CD4-positive, alpha-beta T cell treated with Interleukin-17A for 1 hour (primary cell): Measurements from ENCODE around the gene SPARC.

Experiments used
- DNase-seq: peaks from one replicate; pipeline ENCODE4 v3.0.0-alpha.2; 2020

The SPARC gene

GRCh38 chr5:151651997-151652645 lies 34.6 kb downstream of the SPARC start:
- DNase-seq, result peak; percentile 74

DNA sequence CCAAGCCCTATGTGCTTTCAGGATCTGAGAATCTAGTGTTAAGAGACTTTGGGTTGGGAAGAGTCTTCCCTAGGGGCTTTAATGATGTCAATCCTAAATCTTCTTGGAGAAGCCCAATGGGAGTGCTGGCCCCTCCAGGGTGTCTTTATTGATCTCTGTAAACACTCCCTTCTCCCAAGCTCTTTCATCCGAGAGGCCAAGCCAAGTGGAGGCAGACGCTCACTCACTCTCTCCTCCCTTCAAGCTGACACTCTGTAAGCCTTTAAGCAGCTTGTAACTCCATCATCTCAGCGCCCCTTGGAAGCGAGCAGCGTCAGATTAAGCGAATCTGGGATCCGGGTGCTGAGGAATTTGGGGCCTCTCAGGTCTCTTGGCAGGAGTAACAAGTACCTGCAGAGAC lies 37.7 kb downstream of the SPARC start:
- DNase-seq, result no peak

- DNase-seq, result no peak
Measured at GRCh38 chr5:151648089-151648488, 38.6 kb downstream of the SPARC start.

DNA sequence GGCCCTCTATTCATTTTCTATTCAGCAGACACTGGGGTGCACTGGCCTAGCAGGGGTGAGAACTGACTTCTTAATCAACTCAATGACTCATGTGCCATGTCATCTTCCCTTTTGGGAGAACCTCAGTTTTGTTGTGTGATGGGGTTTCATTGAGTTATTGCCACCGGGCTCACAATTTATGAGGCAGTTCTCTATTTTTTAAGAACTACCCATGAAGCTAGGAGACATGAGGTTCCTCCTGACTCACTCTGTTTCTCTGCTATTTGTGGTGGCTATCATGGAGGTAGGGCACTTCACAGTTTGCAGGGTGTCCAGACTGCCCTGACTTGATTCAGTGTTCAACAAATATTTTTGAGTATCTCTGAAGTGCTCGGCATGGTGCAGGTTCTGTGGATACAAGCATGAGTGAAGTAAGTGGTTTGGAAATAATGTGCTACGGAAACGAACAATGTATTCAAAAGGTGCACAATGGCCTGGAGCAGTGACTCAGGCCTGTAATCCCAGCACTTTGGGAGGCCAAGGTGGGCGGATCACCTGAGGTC lies 39.3 kb downstream of the SPARC start:
- DNase-seq, result no peak

- DNase-seq, result no peak
Measured at GRCh38 chr5:151646334-151646733, 40.4 kb downstream of the SPARC start.

DNA sequence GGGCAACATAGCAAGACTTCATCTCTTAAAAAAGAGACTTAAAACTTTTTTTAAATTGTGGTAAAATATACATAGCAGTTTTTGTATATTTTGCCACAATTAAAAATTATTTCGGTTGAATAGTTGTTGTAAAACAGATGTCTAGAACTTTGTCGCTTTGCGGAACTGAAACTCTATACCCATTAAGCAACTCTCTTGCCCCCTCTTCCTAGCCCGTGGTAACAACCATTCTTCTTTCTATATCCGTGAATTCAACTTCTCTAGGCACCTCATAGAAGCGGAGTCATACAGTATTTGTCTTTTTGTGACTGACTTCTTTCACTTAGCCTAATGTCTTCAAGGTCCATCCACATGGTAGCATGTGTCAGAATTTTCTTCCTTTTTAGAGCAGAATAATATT lies 43.3 kb downstream of the SPARC start:
- no peak for DNase-seq

DNA sequence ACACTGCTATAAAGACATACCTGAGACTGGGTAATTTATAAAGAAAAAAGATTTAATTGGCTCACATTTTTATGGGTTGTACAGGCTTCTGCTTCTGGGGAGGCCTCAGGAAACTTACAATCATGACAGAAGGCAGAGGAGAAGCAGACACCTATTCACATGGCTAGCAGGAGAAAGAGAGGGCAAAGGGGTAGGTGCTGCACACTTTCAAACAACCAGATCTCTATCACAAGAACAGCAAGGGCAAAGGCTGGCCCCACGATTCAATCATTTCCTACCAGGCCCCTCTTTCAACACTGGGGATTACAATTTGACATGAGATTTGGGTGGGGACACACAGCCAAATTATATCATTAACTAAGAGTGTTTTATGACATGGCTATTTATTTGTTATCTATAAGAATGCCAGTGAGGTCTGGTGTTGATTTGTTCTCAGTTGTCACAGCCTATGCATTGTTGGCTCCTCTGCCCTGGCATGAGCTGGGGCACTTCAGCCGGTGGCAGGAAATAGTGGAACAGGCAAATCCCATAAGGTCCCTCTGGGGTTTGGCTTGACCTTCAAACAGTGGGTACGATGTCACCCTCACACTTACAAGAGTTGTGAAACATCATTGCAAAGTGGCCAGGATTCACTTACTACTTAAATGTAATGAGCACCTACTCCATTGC lies 44.1 kb downstream of the SPARC start:
- no peak for DNase-seq

GRCh38 chr5:151638619-151639018 lies 48.1 kb downstream of the SPARC start:
- DNase-seq, result no peak

GRCh38 chr5:151637676-151638075 lies 49.0 kb downstream of the SPARC start:
- DNase-seq, result no peak

- no peak for DNase-seq
Measured at GRCh38 chr5:151633892-151634291, 52.8 kb downstream of the SPARC start.

- no peak for DNase-seq
Measured at GRCh38 chr5:151632941-151633340, 53.8 kb downstream of the SPARC start.

DNA sequence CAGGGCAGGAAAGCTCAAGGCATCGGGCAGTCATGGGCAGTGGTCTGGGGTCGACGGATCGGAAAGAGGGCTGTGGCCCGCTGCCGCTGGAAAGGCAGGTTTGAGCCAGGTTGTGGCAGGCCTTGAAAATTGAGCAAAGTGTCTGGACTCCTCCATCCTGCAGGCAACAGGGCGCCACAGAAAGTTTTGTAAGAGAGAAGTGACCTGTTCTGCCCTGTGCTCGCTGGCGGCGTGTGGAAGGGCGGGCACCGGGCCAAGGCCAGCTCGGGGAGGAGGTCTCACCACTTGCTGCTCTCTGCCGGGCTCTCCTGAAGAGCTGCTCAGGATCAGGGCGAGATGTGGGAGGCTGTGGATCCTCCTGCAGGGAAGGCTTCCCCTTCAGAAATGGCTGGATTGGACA lies 54.2 kb downstream of the SPARC start:
- no peak for DNase-seq

DNA sequence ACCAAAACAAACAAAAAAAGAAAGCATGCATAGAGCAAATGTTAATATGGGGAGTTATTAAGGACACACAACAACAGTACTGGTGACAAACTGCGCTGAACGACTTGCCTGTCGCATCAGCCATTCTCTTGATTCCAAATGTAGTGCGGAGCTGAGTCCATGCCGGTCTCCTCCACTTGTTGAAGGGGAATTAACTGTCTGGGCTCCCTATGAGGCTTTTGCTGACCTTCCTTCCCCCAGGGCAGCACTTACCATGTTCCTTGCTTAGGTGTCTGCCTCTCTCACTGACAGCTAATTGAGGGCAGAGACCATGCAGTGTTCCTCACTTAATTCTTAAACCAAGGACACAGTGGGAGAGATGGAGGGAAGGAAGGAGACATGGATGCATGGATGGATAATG lies 54.8 kb downstream of the SPARC start:
- DNase-seq, result no peak

GRCh38 chr5:151630088-151630487 lies 56.6 kb downstream of the SPARC start:
- no peak for DNase-seq

- DNase-seq, result no peak
Measured at GRCh38 chr5:151628112-151628823, 58.4 kb downstream of the SPARC start.

DNA sequence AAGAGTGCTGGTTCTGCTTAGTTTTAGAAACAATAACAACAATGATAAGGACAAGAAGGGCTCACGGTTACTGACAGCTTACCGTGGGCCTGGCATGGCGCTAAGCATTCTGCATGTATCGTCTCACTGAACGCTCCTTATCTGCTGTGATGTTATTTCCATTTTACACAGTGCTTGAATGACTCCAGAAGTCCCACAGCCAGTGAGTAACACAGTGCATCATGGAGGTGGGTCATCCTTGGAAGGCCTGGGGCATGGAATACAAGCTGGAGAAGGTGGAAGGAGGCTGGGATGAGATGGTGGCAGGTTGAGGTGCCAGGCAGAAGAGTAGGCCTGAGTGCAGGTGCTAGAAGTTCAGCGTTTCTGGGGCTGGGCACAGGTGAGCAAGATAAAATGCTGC lies 59.1 kb downstream of the SPARC start:
- no peak for DNase-seq

DNA sequence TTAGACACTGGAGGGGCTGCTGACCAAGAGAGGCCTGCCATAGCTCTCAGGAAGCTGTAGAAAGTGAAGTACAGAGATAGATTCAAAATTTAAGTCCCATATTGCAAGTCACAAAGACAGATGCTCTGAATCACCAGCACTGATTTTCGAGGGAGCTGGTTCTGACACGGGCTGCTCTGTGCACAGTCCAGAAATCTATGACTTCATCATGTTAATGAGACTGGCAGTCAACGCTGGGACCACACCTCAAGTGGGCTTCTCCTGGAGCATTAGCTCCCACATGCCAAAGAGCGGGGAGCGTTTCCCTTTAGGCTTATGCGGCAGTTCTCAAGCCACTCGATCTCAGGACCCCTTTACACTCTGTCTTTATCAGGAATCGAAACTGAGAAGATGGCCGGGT lies 61.4 kb downstream of the SPARC start:
- no peak for DNase-seq

DNA sequence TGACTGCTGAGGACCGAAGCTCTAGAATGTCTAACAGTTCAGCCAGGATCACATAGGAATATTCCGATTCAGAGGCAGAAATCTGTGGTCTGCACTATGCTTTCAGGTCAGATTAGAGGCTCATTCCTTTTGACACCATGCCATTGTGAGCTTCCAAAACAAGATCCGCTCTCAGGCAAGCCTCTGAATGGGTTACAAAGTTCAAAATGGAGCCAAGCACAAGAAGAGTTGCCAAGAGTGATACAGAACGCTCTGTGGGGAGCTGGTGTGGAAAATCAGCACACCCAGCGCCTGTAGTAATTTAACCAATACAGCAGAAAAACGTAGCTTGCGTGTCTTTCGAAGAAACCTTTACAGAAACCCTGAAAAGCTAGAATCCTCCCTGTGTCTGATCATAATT lies 62.2 kb downstream of the SPARC start:
- no peak for DNase-seq

GRCh38 chr5:151622367-151623088 lies 64.2 kb downstream of the SPARC start:
- DNase-seq, result no peak

- no peak for DNase-seq
Measured at GRCh38 chr5:151620461-151620840, 66.3 kb downstream of the SPARC start.

GRCh38 chr5:151619812-151620460 lies 66.8 kb downstream of the SPARC start:
- DNase-seq, result no peak

DNA sequence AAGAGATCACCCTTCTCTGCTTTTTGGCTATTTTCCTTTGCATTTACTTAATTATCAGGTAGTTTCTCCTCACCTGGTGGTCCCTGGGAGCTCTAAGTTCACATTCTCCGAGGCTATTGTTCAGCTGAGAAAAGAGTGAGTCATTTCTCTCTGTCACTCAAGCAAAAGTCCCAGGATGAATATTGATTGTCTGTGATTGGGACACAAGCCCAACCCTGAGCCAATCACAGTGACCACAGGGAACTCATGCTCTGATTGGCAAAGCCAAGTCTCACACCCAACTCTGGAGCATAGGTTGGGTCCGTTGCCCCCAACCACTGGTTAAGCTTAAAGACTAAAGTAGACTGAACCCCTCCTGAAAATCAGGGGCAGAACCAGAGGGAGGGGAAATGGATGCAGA lies 67.8 kb downstream of the SPARC start:
- DNase-seq, result no peak
